ENCODE results near the gene PKIB.

DNA sequence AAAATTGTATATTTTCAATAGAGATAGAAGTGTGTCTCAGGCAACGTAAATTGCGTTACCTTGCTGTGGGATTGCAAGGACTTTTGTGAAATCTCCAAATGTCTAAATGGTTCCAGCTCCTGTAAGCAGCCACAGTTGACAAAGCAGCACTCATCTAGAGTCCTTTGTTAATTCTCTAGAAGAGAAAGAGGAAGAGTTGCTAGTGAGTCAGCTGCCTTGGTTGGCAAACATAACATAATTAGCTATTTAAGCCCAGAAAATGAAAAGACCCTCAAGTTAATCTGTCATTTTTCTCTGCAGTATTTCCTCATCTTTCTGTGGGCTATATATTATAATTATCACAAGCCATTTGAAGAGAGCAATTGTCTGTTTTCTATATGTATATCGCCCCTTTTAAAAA is 102.9 kb downstream of the PKIB start:
- TF ChIP-seq POLR2A (IDR thresholded peaks at IDR 0.05; ENCODE audit: low read length) = no peak
- TF ChIP-seq GATA1 (IDR thresholded peaks at IDR 0.05; ENCODE audit: low read depth, low read length) = no peak

Measured in erythroblast (primary cell).